Lung (tissue), 12 donors: Measurements from ENCODE around the gene C20orf204. TPM values are rescaled to one million over a fixed set of nuclear protein-coding genes. Genes with fewer than 3 reads are reported as not detected.
"Not testable (repeated sequence)": the region's sequence is repeated elsewhere in the genome, so short reads cannot be mapped to it uniquely, and the experiment has no call there.

Experiments used
- ATAC-seq: fragments of 200-7000 bp; cut with Tn5 transposase; one replicate; pipeline ENCODE4 v1.9.1; 2020; ENCODE audit warnings: moderate number of reproducible peaks; ENCODE audit not compliant: insufficient read depth, low FRiP score
- DNase-seq, 3 donors: peaks; one replicate each; pipeline ENCODE4 v3.0.0-alpha.2; 2013 to 2017
- H3K27ac ChIP-seq, 2 donors: one replicate each; pipeline ENCODE4 v1.5.1; 2013; ENCODE audit warnings: mild to moderate bottlenecking in 2 of 2, moderate library complexity in 2 of 2, control low read depth in 1 of 2, inconsistent platforms in 1 of 2, low read depth in 1 of 2, low read length in 1 of 2
- H3K27me3 ChIP-seq, 3 donors: one replicate each; pipeline ENCODE4 v1.5.1; 2013; ENCODE audit warnings: low read length in 2 of 3; ENCODE audit not compliant: control insufficient read depth in 3 of 3, insufficient read depth in 3 of 3
- H3K36me3 ChIP-seq, 4 donors: one replicate each; pipeline ENCODE4 v1.5.1; 2013; ENCODE audit warnings: low read length in 4 of 4, mild to moderate bottlenecking in 1 of 4, moderate library complexity in 1 of 4; ENCODE audit not compliant: control insufficient read depth in 4 of 4, insufficient read depth in 4 of 4
- H3K4me1 ChIP-seq, 5 donors: one replicate each; pipeline ENCODE4 v1.5.1; 2013; ENCODE audit warnings: low read length in 5 of 5, mild to moderate bottlenecking in 2 of 5, moderate library complexity in 1 of 5; ENCODE audit not compliant: control insufficient read depth in 5 of 5, insufficient read depth in 5 of 5
- H3K4me3 ChIP-seq: one replicate; pipeline ENCODE4 v1.5.1; 2013; ENCODE audit warnings: mild to moderate bottlenecking, control low read depth, moderate library complexity
- H3K9ac ChIP-seq, 2 donors: one replicate each; pipeline ENCODE4 v1.5.1; 2013; ENCODE audit warnings: low read length in 2 of 2, control low read depth in 1 of 2; ENCODE audit not compliant: insufficient read depth in 1 of 2
- H3K9me3 ChIP-seq, 4 donors: one replicate each; pipeline ENCODE4 v1.5.1; 2013; ENCODE audit warnings: low read length in 3 of 4, mild to moderate bottlenecking in 1 of 4, moderate library complexity in 1 of 4; ENCODE audit not compliant: control insufficient read depth in 4 of 4, insufficient read depth in 3 of 4
- CTCF ChIP-seq: IDR thresholded peaks from 2 replicates; pipeline ENCODE4 v1.5.1; 2012; ENCODE audit warnings: mild to moderate bottlenecking; ENCODE audit errors: control extremely low read depth, extremely low read depth
- WGBS, 2 donors: extraction: QIAGEN DNeasy Blood & Tissue Kit; methylation state at CpG; one replicate each; pipeline ENCODE4 v1.1.7; 2013; 5-methylcytosine and 5-hydroxymethylcytosine counted together
- polyA plus RNA-seq, 2 donors: library from polyadenylated mRNA; stranded (reverse); fragments of 200-250 nt; gene quantifications; one replicate each; pipeline ENCODE4 v1.2.1, GENCODE V29; 2013
- total RNA-seq, 2 donors: library from RNA; depleted of rRNA in 1 of 2; stranded (reverse); fragments of >200 nt in 1 of 2; gene quantifications; one replicate each; pipeline ENCODE4 v1.2.1, GENCODE V29; 2014 to 2021
- donor health status: control.
- donor health status: control.
- donor health status: Bipolar disorder and iron deficiency.
- donor health status: healthy.
- donor health status: DM: yes; HTN: yes; CAD: no.

The C20orf204 gene
- total and polyA plus RNA-seq, 4 donors, result 0.50 to 2.0 (median 0.98) TPM

DNA sequence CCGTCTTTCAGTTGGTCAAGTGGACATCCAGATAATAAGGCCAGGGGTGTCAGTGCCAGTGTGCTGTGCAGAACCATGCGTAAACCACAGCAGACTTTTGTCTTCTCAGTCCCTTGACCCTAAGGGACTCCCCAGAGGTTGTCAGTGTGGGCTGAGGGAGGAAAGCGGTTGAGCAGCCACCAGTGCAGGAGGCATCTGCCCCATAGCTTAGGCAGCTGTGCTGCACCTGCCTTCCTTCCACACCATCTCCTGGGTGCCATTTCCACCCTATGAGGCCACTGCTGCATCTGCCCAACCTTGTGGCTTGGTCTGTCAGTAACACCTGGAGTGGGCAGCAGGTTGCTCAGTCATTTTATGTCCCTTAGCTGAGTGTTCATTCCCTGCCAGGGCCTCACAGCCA is 29.1 kb upstream of the C20orf204 start:
- 94 to 95% methylated on average over 3 of the region's 3 CpGs for WGBS, 2 donors
- no peak overlapping the region for H3K4me3 ChIP-seq
- H3K9ac ChIP-seq, result no peak overlapping the region
- DNase-seq, result no peak
- H3K36me3 ChIP-seq, result peaks cover 20 to 58% (median 42%) of the 10 kb centered on the region in 4 donors
- H3K27ac ChIP-seq, result no peak overlapping the region
- TF ChIP-seq CTCF, result no peak
- no peak for ATAC-seq
- no peaks in the 10 kb centered on the region for H3K9me3 ChIP-seq
- H3K4me1 ChIP-seq, result no peaks in the 10 kb centered on the region
- H3K27me3 ChIP-seq, result no peaks in the 10 kb centered on the region

DNA sequence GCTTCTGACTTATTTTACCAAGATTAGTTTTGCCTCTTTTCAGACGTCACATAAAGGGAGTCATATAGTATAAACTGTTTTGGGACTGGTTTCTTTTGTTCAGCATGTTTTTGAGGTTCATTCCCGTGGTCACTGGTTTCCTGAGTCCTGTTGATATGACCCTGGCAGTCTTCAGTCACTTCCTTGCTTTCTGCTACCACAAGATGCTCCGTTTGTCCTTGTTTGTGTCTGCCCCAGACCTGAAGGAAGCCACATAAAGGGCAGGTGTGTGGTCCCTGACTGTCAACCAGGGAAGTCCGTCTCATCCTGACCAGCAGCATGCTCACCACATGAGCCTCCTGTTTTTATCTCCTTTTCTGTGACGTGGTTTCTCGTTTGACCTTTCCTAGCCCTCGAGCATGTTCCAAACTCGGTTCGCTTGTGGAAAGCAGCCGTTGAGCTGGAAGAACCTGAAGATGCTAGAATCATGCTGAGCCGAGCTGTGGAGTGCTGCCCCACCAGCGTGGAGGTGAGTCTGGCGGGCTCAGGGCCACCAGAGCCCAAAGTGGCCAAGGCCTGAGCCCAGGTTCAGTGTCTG is 26.1 kb upstream of the C20orf204 start:
- H3K36me3 ChIP-seq, result peaks cover 18 to 49% (median 45%) of the 10 kb centered on the region in 4 donors

GRCh38 chr20:64010711-64011237 is 25.2 kb upstream of the C20orf204 start:
- Histone ChIP-seq H3K9ac (no peak overlapping the region), H3K27me3 (no peaks in the 10 kb centered on the region), H3K4me3 (no peak overlapping the region), H3K36me3 (peaks cover 19 to 55% (median 46%) of the 10 kb centered on the region in 4 donors), H3K9me3 (no peaks in the 10 kb centered on the region), H3K27ac (no peak overlapping the region), H3K4me1 (no peaks in the 10 kb centered on the region)
- WGBS, 2 donors, result 89 to 91% methylated on average over 8 of the region's 8 CpGs
- TF ChIP-seq CTCF, result no peak
- DNase-seq (no peak), ATAC-seq (no peak)

More for the DNA sequence above, 26.1 kb upstream of the C20orf204 start:
- H3K9ac ChIP-seq, result no peak overlapping the region
- no peaks in the 10 kb centered on the region for H3K27me3 ChIP-seq
- H3K4me3 ChIP-seq, result no peak overlapping the region
- 81 to 88% methylated on average over 13 of the region's 13 CpGs for WGBS, 2 donors
- H3K9me3 ChIP-seq, result no peaks in the 10 kb centered on the region
- ATAC-seq (no peak), DNase-seq (no peak)
- no peak for TF ChIP-seq CTCF
- no peaks in the 10 kb centered on the region for H3K4me1 ChIP-seq
- H3K27ac ChIP-seq, result no peak overlapping the region

DNA sequence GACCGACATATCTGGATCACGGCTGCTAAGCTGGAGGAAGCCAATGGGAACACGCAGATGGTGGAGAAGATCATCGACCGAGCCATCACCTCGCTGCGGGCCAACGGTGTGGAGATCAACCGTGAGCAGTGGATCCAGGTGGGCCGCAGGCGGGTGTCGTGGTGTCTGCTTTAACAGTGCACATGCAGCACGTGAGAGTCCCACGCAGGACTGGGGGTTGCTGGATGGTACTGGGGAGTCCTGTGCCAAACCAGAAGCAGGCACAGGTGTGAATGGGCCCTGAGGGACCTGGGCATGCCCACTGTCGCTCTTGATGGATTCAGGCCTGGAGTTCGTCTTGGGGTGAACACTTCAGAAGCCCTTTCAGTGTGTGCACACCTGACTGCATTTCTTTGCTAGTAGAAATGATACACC is 24.6 kb upstream of the C20orf204 start:
- H3K4me3 ChIP-seq, result no peak overlapping the region
- no peaks in the 10 kb centered on the region for H3K9me3 ChIP-seq
- H3K36me3 ChIP-seq, result peaks cover 16 to 55% (median 46%) of the 10 kb centered on the region in 4 donors
- WGBS, 2 donors, result 98 to 99% methylated on average over 16 of the region's 16 CpGs
- H3K27ac ChIP-seq, result no peak overlapping the region
- H3K27me3 ChIP-seq, result no peaks in the 10 kb centered on the region
- no peak for TF ChIP-seq CTCF
- DNase-seq (no peak), ATAC-seq (no peak)
- H3K4me1 ChIP-seq, result no peaks in the 10 kb centered on the region
- H3K9ac ChIP-seq, result no peak overlapping the region

GRCh38 chr20:64012385-64013154 is 23.4 kb upstream of the C20orf204 start:
- not testable (repeated sequence) for H3K4me3 ChIP-seq, H3K9me3 ChIP-seq, ATAC-seq, H3K9ac ChIP-seq, H3K27ac ChIP-seq, H3K27me3 ChIP-seq, H3K4me1 ChIP-seq, DNase-seq
- 90 to 92% methylated on average over 8 to 12 of the region's 20 CpGs for WGBS, 2 donors
- H3K36me3 ChIP-seq, result peaks cover 18 to 52% (median 44%) of the 10 kb centered on the region in 4 donors
